GM12873 (cell line): ENCODE results near the gene PCDHGC4.
A peak's percentile ranks its signal among the peaks of the same experiment; 100 is the strongest.

Experiments
- CTCF ChIP-seq: IDR thresholded peaks from 2 replicates; pipeline ENCODE4 v1.5.1; 2012; ENCODE audit warnings: low read depth, mild to moderate bottlenecking, moderate library complexity, low read length, control low read depth; ENCODE audit not compliant: insufficient read depth; ENCODE audit errors: missing control alignments

Gene PCDHGC4

GRCh38 chr5:141521244-141521781 is 36.5 kb downstream of the PCDHGC4 start:
- TF ChIP-seq CTCF, result no peak

- TF ChIP-seq CTCF, result no peak
Measured at GRCh38 chr5:141522301-141522700, 37.5 kb downstream of the PCDHGC4 start.

- TF ChIP-seq CTCF, result no peak
Measured at GRCh38 chr5:141523991-141524390, 39.2 kb downstream of the PCDHGC4 start.

GRCh38 chr5:141524604-141525597 is 40.1 kb downstream of the PCDHGC4 start:
- peak; percentile 99 for TF ChIP-seq CTCF

GRCh38 chr5:141525653-141526052 is 40.8 kb downstream of the PCDHGC4 start:
- TF ChIP-seq CTCF, result no peak

GRCh38 chr5:141527426-141527825 is 42.6 kb downstream of the PCDHGC4 start:
- no peak for TF ChIP-seq CTCF

- no peak for TF ChIP-seq CTCF
Measured at GRCh38 chr5:141528291-141528984, 43.6 kb downstream of the PCDHGC4 start.
